MM.1S (cell line): ENCODE results near the gene GHRH.

Source experiments
- DNase-seq: peaks from one replicate; pipeline ENCODE4 v3.0.0-alpha.2; 2015
- H2AFZ ChIP-seq: fragments of 300-600 bp; sonication (generic); 2 replicates; pipeline ENCODE4 v1.6.0; 2016; ENCODE audit warnings: antibody characterized with exemption, low read length
- H3F3A ChIP-seq: fragments of 300-600 bp; sonication (generic); 2 replicates; pipeline ENCODE4 v1.6.1; 2016; ENCODE audit warnings: mild to moderate bottlenecking, antibody characterized with exemption, low read length, moderate library complexity, mixed read lengths; ENCODE audit not compliant: insufficient read depth
- H3K27ac ChIP-seq: fragments of 300-600 bp; sonication (generic); 2 replicates; pipeline ENCODE4 v1.5.1; 2016; ENCODE audit warnings: mild to moderate bottlenecking, low read length
- H3K27me3 ChIP-seq: fragments of 300-600 bp; sonication (generic); replicated peaks from 2 replicates; pipeline ENCODE4 v1.6.0; 2016; ENCODE audit warnings: low read length; ENCODE audit not compliant: insufficient read depth
- H3K36me3 ChIP-seq: fragments of 300-600 bp; sonication (generic); replicated peaks from 2 replicates; pipeline ENCODE4 v1.6.1; 2016; ENCODE audit warnings: mild to moderate bottlenecking, low read length, mixed read lengths; ENCODE audit not compliant: insufficient read depth
- H3K4me1 ChIP-seq: fragments of 300-600 bp; sonication (generic); 2 replicates; pipeline ENCODE4 v1.6.1; 2016; ENCODE audit warnings: low read length, mixed read lengths
- H3K4me2 ChIP-seq: fragments of 300-600 bp; sonication (generic); 2 replicates; pipeline ENCODE4 v1.6.0; 2016; ENCODE audit warnings: low read depth, low read length
- H3K4me3 ChIP-seq: fragments of 300-600 bp; sonication (generic); 2 replicates; pipeline ENCODE4 v1.5.1; 2016; ENCODE audit warnings: low read length, mixed read lengths
- H3K79me2 ChIP-seq: fragments of 300-600 bp; sonication (generic); 2 replicates; pipeline ENCODE4 v1.6.1; 2016; ENCODE audit warnings: mixed run types, low read length, mixed read lengths
- H3K9ac ChIP-seq: fragments of 300-600 bp; sonication (generic); 2 replicates; pipeline ENCODE4 v1.6.1; 2016; ENCODE audit warnings: low read length, mixed read lengths
- H3K9me2 ChIP-seq: fragments of 300-600 bp; sonication (generic); replicated peaks from 2 replicates; pipeline ENCODE4 v1.6.1; 2016; ENCODE audit warnings: mild to moderate bottlenecking, low read length, mixed read lengths; ENCODE audit not compliant: insufficient read depth
- H3K9me3 ChIP-seq: fragments of 300-600 bp; sonication (generic); replicated peaks from 2 replicates; pipeline ENCODE4 v1.6.1; 2016; ENCODE audit warnings: mild to moderate bottlenecking, low read length, mixed read lengths; ENCODE audit not compliant: insufficient read depth
- H4K20me1 ChIP-seq: fragments of 300-600 bp; sonication (generic); 2 replicates; pipeline ENCODE4 v1.6.1; 2016; ENCODE audit warnings: mild to moderate bottlenecking, low read length, moderate library complexity, mixed read lengths; ENCODE audit not compliant: insufficient read depth
- EZH2 ChIP-seq: fragments of 300-600 bp; sonication (generic); optimal IDR thresholded peaks from 2 replicates; pipeline ENCODE3; 2017; ENCODE audit warnings: low read depth, mild to moderate bottlenecking, antibody characterized with exemption, low read length, mixed read lengths
- EZH2phosphoT487 ChIP-seq: fragments of 300-600 bp; sonication (generic); IDR thresholded peaks from 2 replicates; pipeline ENCODE4 v1.6.1; 2018; ENCODE audit warnings: antibody characterized with exemption, low read length
- TF ChIP-seq, protein P1 (sequence below): fragments of 300-600 bp; sonication (generic); IDR thresholded peaks from 2 replicates; pipeline ENCODE4 v1.5.1; 2016; ENCODE audit warnings: antibody characterized with exemption, low read length, mixed read lengths

Gene GHRH

DNA sequence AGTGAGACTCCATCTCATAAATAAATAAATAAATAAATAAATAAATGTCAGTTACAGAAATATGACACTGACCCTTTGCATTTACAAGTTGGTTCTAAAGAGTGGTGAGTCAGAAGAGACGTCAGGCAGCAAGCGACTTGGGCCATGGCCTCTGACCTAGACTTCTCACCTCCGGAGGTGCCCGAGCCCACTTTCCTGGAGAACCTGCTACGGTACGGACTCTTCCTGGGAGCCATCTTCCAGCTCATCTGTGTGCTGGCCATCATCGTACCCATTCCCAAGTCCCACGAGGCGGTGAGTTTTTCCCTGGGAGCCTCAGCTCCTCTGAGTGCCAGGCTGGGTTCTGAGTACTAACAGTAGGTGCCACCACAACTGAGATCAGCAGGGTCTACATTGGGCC lies 39.5 kb upstream of the GHRH start:
- H3F3A ChIP-seq: peaks cover 4% of the 10 kb centered on the region; the same call in 1 of the 2 replicates
- no peak overlapping the region for H3K27ac ChIP-seq
- no peak overlapping the region for H3K4me3 ChIP-seq
- H3K9ac ChIP-seq: no peak overlapping the region
- H3K4me1 ChIP-seq: peaks cover 27% of the 10 kb centered on the region
- no peaks in the 10 kb centered on the region for H3K36me3 ChIP-seq
- no peaks in the 10 kb centered on the region for H3K27me3 ChIP-seq
- H3K9me2 ChIP-seq: no peaks in the 10 kb centered on the region
- DNase-seq: no peak
- no peak overlapping the region for H3K4me2 ChIP-seq
- no peaks in the 10 kb centered on the region for H3K9me3 ChIP-seq
- peaks cover 44% of the 10 kb centered on the region for H3K79me2 ChIP-seq
- TF ChIP-seq EZH2phosphoT487 (no peak), EZH2 (no peak)
- TF ChIP-seq, protein P1, sequence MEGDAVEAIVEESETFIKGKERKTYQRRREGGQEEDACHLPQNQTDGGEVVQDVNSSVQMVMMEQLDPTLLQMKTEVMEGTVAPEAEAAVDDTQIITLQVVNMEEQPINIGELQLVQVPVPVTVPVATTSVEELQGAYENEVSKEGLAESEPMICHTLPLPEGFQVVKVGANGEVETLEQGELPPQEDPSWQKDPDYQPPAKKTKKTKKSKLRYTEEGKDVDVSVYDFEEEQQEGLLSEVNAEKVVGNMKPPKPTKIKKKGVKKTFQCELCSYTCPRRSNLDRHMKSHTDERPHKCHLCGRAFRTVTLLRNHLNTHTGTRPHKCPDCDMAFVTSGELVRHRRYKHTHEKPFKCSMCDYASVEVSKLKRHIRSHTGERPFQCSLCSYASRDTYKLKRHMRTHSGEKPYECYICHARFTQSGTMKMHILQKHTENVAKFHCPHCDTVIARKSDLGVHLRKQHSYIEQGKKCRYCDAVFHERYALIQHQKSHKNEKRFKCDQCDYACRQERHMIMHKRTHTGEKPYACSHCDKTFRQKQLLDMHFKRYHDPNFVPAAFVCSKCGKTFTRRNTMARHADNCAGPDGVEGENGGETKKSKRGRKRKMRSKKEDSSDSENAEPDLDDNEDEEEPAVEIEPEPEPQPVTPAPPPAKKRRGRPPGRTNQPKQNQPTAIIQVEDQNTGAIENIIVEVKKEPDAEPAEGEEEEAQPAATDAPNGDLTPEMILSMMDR: no peak
- H4K20me1 ChIP-seq: no peaks in the 10 kb centered on the region
- H2AFZ ChIP-seq: no peak overlapping the region

DNA sequence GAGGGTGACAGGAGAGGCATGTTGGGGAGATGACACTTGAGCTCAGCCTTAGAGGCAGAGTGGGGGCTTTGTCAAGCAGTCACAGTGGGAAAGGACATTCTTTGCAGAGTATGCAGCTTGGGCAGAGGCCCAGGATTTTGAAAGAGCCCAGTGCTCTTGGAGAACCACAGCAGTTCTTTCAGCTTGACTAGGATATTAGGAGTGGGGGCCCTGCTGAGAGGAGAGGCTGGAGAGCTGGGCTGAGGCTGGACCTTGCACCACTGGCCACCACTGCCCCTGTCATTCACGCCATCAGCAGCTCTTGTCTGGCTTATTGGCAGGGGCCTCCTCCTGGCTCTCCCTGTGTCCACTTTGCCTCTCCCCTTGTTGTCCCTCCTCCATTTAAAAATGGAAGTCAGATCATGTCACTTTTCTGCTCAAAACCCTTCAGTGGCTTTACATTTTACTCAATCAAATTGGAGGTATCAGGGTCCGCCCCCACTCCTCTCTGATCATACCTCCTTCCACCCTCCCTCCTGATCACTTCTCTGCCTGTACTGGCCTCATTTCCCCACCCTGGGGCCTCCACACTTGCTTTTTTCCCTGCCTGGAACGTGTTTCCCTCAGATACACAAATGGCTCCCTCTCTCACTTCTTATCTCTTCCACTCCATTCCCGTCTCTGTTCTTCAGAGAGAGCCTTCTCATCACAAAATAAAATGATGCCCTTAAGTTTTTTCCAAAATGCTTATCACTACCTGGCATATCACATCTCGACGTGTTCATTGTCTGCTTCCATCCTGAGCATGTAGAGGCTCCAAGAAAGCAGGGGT lies 38.3 kb upstream of the GHRH start:
- Histone ChIP-seq H3K9me3 (no peaks in the 10 kb centered on the region), H3K36me3 (no peaks in the 10 kb centered on the region), H3K27ac (no peak overlapping the region), H3K9ac (no peak overlapping the region), H3K9me2 (no peaks in the 10 kb centered on the region), H3K4me3 (no peak overlapping the region), H3K4me2 (no peak overlapping the region), H3F3A (peaks cover 4% of the 10 kb centered on the region; the same call in 1 of the 2 replicates), H3K4me1 (peaks cover 30% of the 10 kb centered on the region), H3K27me3 (no peaks in the 10 kb centered on the region), H4K20me1 (no peaks in the 10 kb centered on the region), H3K79me2 (peaks cover 56% of the 10 kb centered on the region), H2AFZ (no peak overlapping the region)
- no peak for DNase-seq
- TF ChIP-seq EZH2 (no peak), EZH2phosphoT487 (no peak)
- TF ChIP-seq, protein P1: no peak

- H2AFZ ChIP-seq: no peak overlapping the region
- H4K20me1 ChIP-seq: no peaks in the 10 kb centered on the region
- TF ChIP-seq EZH2phosphoT487: no peak
- no peak for TF ChIP-seq EZH2
- TF ChIP-seq, protein P1: no peak
- H3K4me3 ChIP-seq: peak overlapping the region; percentile 6; the same call in 1 of the 2 replicates
- H3K36me3 ChIP-seq: no peaks in the 10 kb centered on the region
- peak overlapping the region; percentile 3; the same call in 1 of the 2 replicates for H3K9ac ChIP-seq
- H3K4me1 ChIP-seq: peaks cover 39% of the 10 kb centered on the region
- DNase-seq: peak; percentile 62
- peak overlapping the region; percentile 85; the same call in 1 of the 2 replicates for H3K27ac ChIP-seq
- no peaks in the 10 kb centered on the region for H3K9me3 ChIP-seq
- peaks cover 69% of the 10 kb centered on the region for H3K79me2 ChIP-seq
- H3K27me3 ChIP-seq: no peaks in the 10 kb centered on the region
- no peaks in the 10 kb centered on the region for H3K9me2 ChIP-seq
- peak overlapping the region; percentile 48; the same call in 1 of the 2 replicates for H3K4me2 ChIP-seq
- H3F3A ChIP-seq: peaks cover 4% of the 10 kb centered on the region; the same call in 1 of the 2 replicates
Measured at GRCh38 chr20:37298190-37298939, 36.8 kb upstream of the GHRH start.
